ENCODE results near the gene KCNMA1.

The KCNMA1 gene

GRCh38 chr10:77409697-77410471 is 227.7 kb downstream of the KCNMA1 start:
- Histone ChIP-seq H3K27me3 (replicated peaks; ENCODE audit: control insufficient read depth, insufficient read depth, low read length, poor library complexity, severe bottlenecking) (no peaks in the 10 kb centered on the region), H3K4me3 (ENCODE audit: insufficient read depth, low read depth, low read length, poor library complexity, severe bottlenecking) (no peak overlapping the region), H3K27ac (ENCODE audit: insufficient read depth, low read length, poor library complexity, severe bottlenecking) (no peak overlapping the region), H3K4me1 (ENCODE audit: control insufficient read depth, insufficient read depth, low read length, poor library complexity, severe bottlenecking) (no peaks in the 10 kb centered on the region), H3K9me3 (ENCODE audit: control insufficient read depth, low read length) (no peaks in the 10 kb centered on the region), H3K36me3 (ENCODE audit: control insufficient read depth, insufficient read depth, low read length) (no peaks in the 10 kb centered on the region)
- no peak for DNase-seq

- no peaks in the 10 kb centered on the region for H3K4me1 ChIP-seq (ENCODE audit: control insufficient read depth, insufficient read depth, low read length, poor library complexity, severe bottlenecking)
- no peak overlapping the region for H3K27ac ChIP-seq (ENCODE audit: insufficient read depth, low read length, poor library complexity, severe bottlenecking)
- H3K9me3 ChIP-seq (ENCODE audit: control insufficient read depth, low read length), result no peaks in the 10 kb centered on the region
- no peak overlapping the region for H3K4me3 ChIP-seq (ENCODE audit: insufficient read depth, low read depth, low read length, poor library complexity, severe bottlenecking)
- no peaks in the 10 kb centered on the region for H3K36me3 ChIP-seq (ENCODE audit: control insufficient read depth, insufficient read depth, low read length)
- H3K27me3 ChIP-seq (replicated peaks; ENCODE audit: control insufficient read depth, insufficient read depth, low read length, poor library complexity, severe bottlenecking), result no peaks in the 10 kb centered on the region
- no peak for DNase-seq
Measured at GRCh38 chr10:77408259-77408658, 229.3 kb downstream of the KCNMA1 start.

GRCh38 chr10:77406764-77407430 is 230.7 kb downstream of the KCNMA1 start:
- Histone ChIP-seq H3K9me3 (ENCODE audit: control insufficient read depth, low read length) (no peaks in the 10 kb centered on the region), H3K4me3 (ENCODE audit: insufficient read depth, low read depth, low read length, poor library complexity, severe bottlenecking) (no peak overlapping the region), H3K27me3 (replicated peaks; ENCODE audit: control insufficient read depth, insufficient read depth, low read length, poor library complexity, severe bottlenecking) (no peaks in the 10 kb centered on the region), H3K4me1 (ENCODE audit: control insufficient read depth, insufficient read depth, low read length, poor library complexity, severe bottlenecking) (no peaks in the 10 kb centered on the region), H3K27ac (ENCODE audit: insufficient read depth, low read length, poor library complexity, severe bottlenecking) (no peak overlapping the region), H3K36me3 (ENCODE audit: control insufficient read depth, insufficient read depth, low read length) (no peaks in the 10 kb centered on the region)
- DNase-seq, result no peak

- Histone ChIP-seq H3K4me3 (ENCODE audit: insufficient read depth, low read depth, low read length, poor library complexity, severe bottlenecking) (no peak overlapping the region), H3K9me3 (ENCODE audit: control insufficient read depth, low read length) (no peaks in the 10 kb centered on the region), H3K27me3 (replicated peaks; ENCODE audit: control insufficient read depth, insufficient read depth, low read length, poor library complexity, severe bottlenecking) (no peaks in the 10 kb centered on the region), H3K27ac (ENCODE audit: insufficient read depth, low read length, poor library complexity, severe bottlenecking) (no peak overlapping the region), H3K4me1 (ENCODE audit: control insufficient read depth, insufficient read depth, low read length, poor library complexity, severe bottlenecking) (no peaks in the 10 kb centered on the region), H3K36me3 (ENCODE audit: control insufficient read depth, insufficient read depth, low read length) (no peaks in the 10 kb centered on the region)
- no peak for DNase-seq
Measured at GRCh38 chr10:77405771-77406241, 231.8 kb downstream of the KCNMA1 start.

GRCh38 chr10:77404810-77405209 is 232.8 kb downstream of the KCNMA1 start:
- H3K27ac ChIP-seq (ENCODE audit: insufficient read depth, low read length, poor library complexity, severe bottlenecking), result no peak overlapping the region
- H3K27me3 ChIP-seq (replicated peaks; ENCODE audit: control insufficient read depth, insufficient read depth, low read length, poor library complexity, severe bottlenecking), result no peaks in the 10 kb centered on the region
- no peaks in the 10 kb centered on the region for H3K4me1 ChIP-seq (ENCODE audit: control insufficient read depth, insufficient read depth, low read length, poor library complexity, severe bottlenecking)

GRCh38 chr10:77403761-77404160 is 233.8 kb downstream of the KCNMA1 start:
- Histone ChIP-seq H3K27ac (ENCODE audit: insufficient read depth, low read length, poor library complexity, severe bottlenecking) (no peak overlapping the region), H3K4me1 (ENCODE audit: control insufficient read depth, insufficient read depth, low read length, poor library complexity, severe bottlenecking) (no peaks in the 10 kb centered on the region), H3K36me3 (ENCODE audit: control insufficient read depth, insufficient read depth, low read length) (no peaks in the 10 kb centered on the region), H3K27me3 (replicated peaks; ENCODE audit: control insufficient read depth, insufficient read depth, low read length, poor library complexity, severe bottlenecking) (no peaks in the 10 kb centered on the region), H3K9me3 (ENCODE audit: control insufficient read depth, low read length) (no peaks in the 10 kb centered on the region), H3K4me3 (ENCODE audit: insufficient read depth, low read depth, low read length, poor library complexity, severe bottlenecking) (no peak overlapping the region)
- DNase-seq, result no peak

More at GRCh38 chr10:77404810-77405209, 232.8 kb downstream of the KCNMA1 start:
- Histone ChIP-seq H3K36me3 (ENCODE audit: control insufficient read depth, insufficient read depth, low read length) (no peaks in the 10 kb centered on the region), H3K4me3 (ENCODE audit: insufficient read depth, low read depth, low read length, poor library complexity, severe bottlenecking) (no peak overlapping the region), H3K9me3 (ENCODE audit: control insufficient read depth, low read length) (no peaks in the 10 kb centered on the region)
- DNase-seq, result no peak

- Histone ChIP-seq H3K27me3 (replicated peaks; ENCODE audit: control insufficient read depth, insufficient read depth, low read length, poor library complexity, severe bottlenecking) (no peaks in the 10 kb centered on the region), H3K36me3 (ENCODE audit: control insufficient read depth, insufficient read depth, low read length) (no peaks in the 10 kb centered on the region), H3K27ac (ENCODE audit: insufficient read depth, low read length, poor library complexity, severe bottlenecking) (no peak overlapping the region), H3K4me3 (ENCODE audit: insufficient read depth, low read depth, low read length, poor library complexity, severe bottlenecking) (no peak overlapping the region), H3K4me1 (ENCODE audit: control insufficient read depth, insufficient read depth, low read length, poor library complexity, severe bottlenecking) (no peaks in the 10 kb centered on the region), H3K9me3 (ENCODE audit: control insufficient read depth, low read length) (no peaks in the 10 kb centered on the region)
- DNase-seq, result no peak
Measured at GRCh38 chr10:77401683-77402082, 235.9 kb downstream of the KCNMA1 start.

GRCh38 chr10:77400033-77400432 is 237.6 kb downstream of the KCNMA1 start:
- no peak overlapping the region for H3K4me3 ChIP-seq (ENCODE audit: insufficient read depth, low read depth, low read length, poor library complexity, severe bottlenecking)
- no peaks in the 10 kb centered on the region for H3K36me3 ChIP-seq (ENCODE audit: control insufficient read depth, insufficient read depth, low read length)
- H3K9me3 ChIP-seq (ENCODE audit: control insufficient read depth, low read length), result no peaks in the 10 kb centered on the region
- H3K27me3 ChIP-seq (replicated peaks; ENCODE audit: control insufficient read depth, insufficient read depth, low read length, poor library complexity, severe bottlenecking), result no peaks in the 10 kb centered on the region
- H3K4me1 ChIP-seq (ENCODE audit: control insufficient read depth, insufficient read depth, low read length, poor library complexity, severe bottlenecking), result no peaks in the 10 kb centered on the region
- no peak for DNase-seq
- H3K27ac ChIP-seq (ENCODE audit: insufficient read depth, low read length, poor library complexity, severe bottlenecking), result no peak overlapping the region

GRCh38 chr10:77398986-77399755 is 238.4 kb downstream of the KCNMA1 start:
- DNase-seq, result no peak
- no peak overlapping the region for H3K4me3 ChIP-seq (ENCODE audit: insufficient read depth, low read depth, low read length, poor library complexity, severe bottlenecking)
- H3K36me3 ChIP-seq (ENCODE audit: control insufficient read depth, insufficient read depth, low read length), result no peaks in the 10 kb centered on the region
- H3K4me1 ChIP-seq (ENCODE audit: control insufficient read depth, insufficient read depth, low read length, poor library complexity, severe bottlenecking), result no peaks in the 10 kb centered on the region
- H3K27ac ChIP-seq (ENCODE audit: insufficient read depth, low read length, poor library complexity, severe bottlenecking), result no peak overlapping the region
- no peaks in the 10 kb centered on the region for H3K9me3 ChIP-seq (ENCODE audit: control insufficient read depth, low read length)
- H3K27me3 ChIP-seq (replicated peaks; ENCODE audit: control insufficient read depth, insufficient read depth, low read length, poor library complexity, severe bottlenecking), result no peaks in the 10 kb centered on the region

- DNase-seq, result no peak
- no peaks in the 10 kb centered on the region for H3K36me3 ChIP-seq (ENCODE audit: control insufficient read depth, insufficient read depth, low read length)
- no peaks in the 10 kb centered on the region for H3K9me3 ChIP-seq (ENCODE audit: control insufficient read depth, low read length)
- no peak overlapping the region for H3K27ac ChIP-seq (ENCODE audit: insufficient read depth, low read length, poor library complexity, severe bottlenecking)
- no peaks in the 10 kb centered on the region for H3K4me1 ChIP-seq (ENCODE audit: control insufficient read depth, insufficient read depth, low read length, poor library complexity, severe bottlenecking)
- H3K4me3 ChIP-seq (ENCODE audit: insufficient read depth, low read depth, low read length, poor library complexity, severe bottlenecking), result no peak overlapping the region
- no peaks in the 10 kb centered on the region for H3K27me3 ChIP-seq (replicated peaks; ENCODE audit: control insufficient read depth, insufficient read depth, low read length, poor library complexity, severe bottlenecking)
Measured at GRCh38 chr10:77398558-77398957, 239.1 kb downstream of the KCNMA1 start.

All from effector memory CD4-positive, alpha-beta T cell (primary cell).